DOHH2 (cell line): ENCODE measurements around the gene KIF25.

Experiments used
- EZH2phosphoT487 ChIP-seq: fragments of 200-600 bp; sonication (generic); IDR thresholded peaks from 2 replicates; pipeline ENCODE4 v1.6.1; 2017; ENCODE audit warnings: borderline replicate concordance, mild to moderate bottlenecking, antibody characterized with exemption, low read length, moderate library complexity, mixed read lengths
- TF ChIP-seq, protein P1 (sequence below): fragments of 200-600 bp; sonication (generic); IDR thresholded peaks from one replicate; pipeline ENCODE4 v1.5.1; 2014; ENCODE audit warnings: antibody characterized with exemption, mild to moderate bottlenecking, low read depth, low read length; ENCODE audit not compliant: poor library complexity, severe bottlenecking

DNA sequence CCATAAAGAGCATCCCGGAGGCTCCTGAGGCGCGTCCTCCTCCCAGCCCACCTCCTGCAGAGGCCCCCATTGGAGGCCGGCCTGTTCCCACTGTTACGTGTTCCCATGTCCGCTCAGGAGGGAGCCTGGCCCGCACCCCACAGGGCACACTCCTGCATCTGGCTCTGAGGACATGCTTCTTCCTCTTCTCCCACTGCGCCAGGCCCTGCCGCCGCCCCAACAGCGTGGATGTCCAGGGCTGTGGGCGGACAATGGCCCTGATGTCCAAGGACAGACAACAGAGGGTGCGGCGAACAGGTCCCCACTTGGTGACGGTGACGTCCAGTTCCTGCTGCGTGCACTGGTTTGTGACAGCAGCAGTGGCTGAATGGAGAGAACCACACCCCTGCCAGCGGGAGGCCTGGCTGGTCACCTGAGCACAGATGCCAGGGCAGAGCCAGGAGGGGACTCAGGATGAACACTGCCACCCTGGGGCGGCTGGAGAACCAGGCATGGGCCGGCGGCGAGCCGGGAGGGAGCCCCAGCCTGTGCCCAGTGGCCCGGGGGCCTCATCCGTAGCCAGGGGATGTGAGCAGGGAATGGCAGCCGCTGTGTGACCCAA, 54.9 kb downstream of the KIF25 start:
- TF ChIP-seq, protein P1, sequence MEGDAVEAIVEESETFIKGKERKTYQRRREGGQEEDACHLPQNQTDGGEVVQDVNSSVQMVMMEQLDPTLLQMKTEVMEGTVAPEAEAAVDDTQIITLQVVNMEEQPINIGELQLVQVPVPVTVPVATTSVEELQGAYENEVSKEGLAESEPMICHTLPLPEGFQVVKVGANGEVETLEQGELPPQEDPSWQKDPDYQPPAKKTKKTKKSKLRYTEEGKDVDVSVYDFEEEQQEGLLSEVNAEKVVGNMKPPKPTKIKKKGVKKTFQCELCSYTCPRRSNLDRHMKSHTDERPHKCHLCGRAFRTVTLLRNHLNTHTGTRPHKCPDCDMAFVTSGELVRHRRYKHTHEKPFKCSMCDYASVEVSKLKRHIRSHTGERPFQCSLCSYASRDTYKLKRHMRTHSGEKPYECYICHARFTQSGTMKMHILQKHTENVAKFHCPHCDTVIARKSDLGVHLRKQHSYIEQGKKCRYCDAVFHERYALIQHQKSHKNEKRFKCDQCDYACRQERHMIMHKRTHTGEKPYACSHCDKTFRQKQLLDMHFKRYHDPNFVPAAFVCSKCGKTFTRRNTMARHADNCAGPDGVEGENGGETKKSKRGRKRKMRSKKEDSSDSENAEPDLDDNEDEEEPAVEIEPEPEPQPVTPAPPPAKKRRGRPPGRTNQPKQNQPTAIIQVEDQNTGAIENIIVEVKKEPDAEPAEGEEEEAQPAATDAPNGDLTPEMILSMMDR: no peak
- no peak for TF ChIP-seq EZH2phosphoT487
